Mesenchymal stem cell (in vitro differentiated cells and primary cell): ENCODE measurements around the gene MPRIP.

ENCODE experiments used
- DNase-seq: peaks from one replicate; pipeline ENCODE4 v3.0.0-alpha.2; 2013
- H2AFZ ChIP-seq: one replicate; pipeline ENCODE4 v1.6.1; 2013; ENCODE audit warnings: low read depth, mild to moderate bottlenecking, control low read depth, inconsistent platforms, low read length, moderate library complexity
- H2AK5ac ChIP-seq: 2 replicates; pipeline ENCODE4 v1.6.1; 2013; ENCODE audit warnings: low read length, moderate library complexity, mild to moderate bottlenecking, inconsistent platforms; ENCODE audit not compliant: severe bottlenecking
- H2BK120ac ChIP-seq: one replicate; pipeline ENCODE4 v1.6.1; 2013; ENCODE audit warnings: low read depth, mild to moderate bottlenecking, inconsistent platforms, low read length, moderate library complexity
- H2BK12ac ChIP-seq, 2 experiments: one replicate each; pipeline ENCODE4 v1.6.1; 2013; ENCODE audit warnings: inconsistent platforms in 2 of 2, low read length in 2 of 2, mild to moderate bottlenecking in 2 of 2, moderate library complexity in 2 of 2, control low read depth in 1 of 2
- H2BK15ac ChIP-seq: one replicate; pipeline ENCODE4 v1.6.1; 2013; ENCODE audit warnings: mild to moderate bottlenecking, low read depth, inconsistent platforms; ENCODE audit not compliant: poor library complexity, severe bottlenecking
- H2BK5ac ChIP-seq: 2 replicates; pipeline ENCODE4 v1.6.1; 2013; ENCODE audit warnings: low read depth, mild to moderate bottlenecking, low read length, control low read depth, inconsistent platforms; ENCODE audit not compliant: poor library complexity, severe bottlenecking
- H3K14ac ChIP-seq, 2 experiments: one replicate each; pipeline ENCODE4 v1.6.1; 2013; ENCODE audit warnings: inconsistent platforms in 2 of 2, low read length in 2 of 2, control low read depth in 1 of 2, mild to moderate bottlenecking in 1 of 2, moderate library complexity in 1 of 2
- H3K18ac ChIP-seq, 2 experiments: one replicate each; pipeline ENCODE4 v1.6.1; 2013; ENCODE audit warnings: inconsistent platforms in 2 of 2, low read length in 2 of 2, control low read depth in 1 of 2, low read depth in 1 of 2, mild to moderate bottlenecking in 1 of 2
- H3K23ac ChIP-seq, 2 experiments: one replicate each; pipeline ENCODE4 v1.6.1; 2013; ENCODE audit warnings: inconsistent platforms in 2 of 2, low read length in 2 of 2, mild to moderate bottlenecking in 2 of 2, moderate library complexity in 2 of 2, control low read depth in 1 of 2
- H3K27ac ChIP-seq: 2 replicates; pipeline ENCODE4 v1.5.1; 2013; ENCODE audit warnings: mild to moderate bottlenecking, moderate library complexity, low read length, control low read depth, inconsistent platforms; ENCODE audit not compliant: poor library complexity, severe bottlenecking
- H3K27me3 ChIP-seq, 2 experiments: 2 replicates each; pipeline versions ENCODE4 v1.6.1 to v1.7.0; 2013; ENCODE audit warnings: low read length in 2 of 2, mild to moderate bottlenecking in 2 of 2, moderate library complexity in 2 of 2, control low read depth in 1 of 2, inconsistent platforms in 1 of 2; ENCODE audit not compliant: control insufficient read depth in 1 of 2, insufficient read depth in 1 of 2
- H3K36me3 ChIP-seq, 2 experiments: 2 replicates each; pipeline versions ENCODE4 v1.6.1 to v1.7.0; 2013; ENCODE audit warnings: low read length in 2 of 2, control low read depth in 1 of 2, inconsistent platforms in 1 of 2, low read depth in 1 of 2, mild to moderate bottlenecking in 1 of 2; ENCODE audit not compliant: insufficient read depth in 2 of 2, control insufficient read depth in 1 of 2
- H3K4ac ChIP-seq, 2 experiments: one replicate each; pipeline ENCODE4 v1.6.1; 2013; ENCODE audit warnings: inconsistent platforms in 2 of 2, low read length in 2 of 2, mild to moderate bottlenecking in 2 of 2, moderate library complexity in 2 of 2, control low read depth in 1 of 2, low read depth in 1 of 2
- H3K4me1 ChIP-seq: 2 replicates; pipeline ENCODE4 v1.6.1; 2013; ENCODE audit warnings: low read depth, low read length, control low read depth; ENCODE audit not compliant: control insufficient read depth, insufficient read depth
- H3K4me2 ChIP-seq: 2 replicates; pipeline ENCODE4 v1.6.1; 2013; ENCODE audit warnings: low read length, mild to moderate bottlenecking, inconsistent platforms; ENCODE audit not compliant: poor library complexity, severe bottlenecking
- H3K4me3 ChIP-seq, 2 experiments: 2 replicates each; pipeline versions ENCODE4 v1.5.1 to v1.7.0; 2013; ENCODE audit warnings: low read length in 2 of 2, mild to moderate bottlenecking in 2 of 2, control low read depth in 1 of 2, low read depth in 1 of 2; ENCODE audit not compliant: insufficient read depth in 1 of 2
- H3K79me1 ChIP-seq: replicated peaks from 2 replicates; pipeline ENCODE4 v1.6.1; 2013; ENCODE audit warnings: mild to moderate bottlenecking, control low read depth, low read length, inconsistent platforms; ENCODE audit not compliant: poor library complexity, severe bottlenecking
- H3K9ac ChIP-seq: 2 replicates; pipeline ENCODE4 v1.7.0; 2013; ENCODE audit warnings: mild to moderate bottlenecking, low read length, moderate library complexity
- H3K9me3 ChIP-seq: 2 replicates; pipeline ENCODE4 v1.7.0; 2013; ENCODE audit warnings: mild to moderate bottlenecking, low read length; ENCODE audit not compliant: control insufficient read depth
- H4K8ac ChIP-seq: one replicate; pipeline ENCODE4 v1.6.1; 2013; ENCODE audit warnings: inconsistent platforms, mild to moderate bottlenecking, low read length, moderate library complexity
- H4K91ac ChIP-seq: one replicate; pipeline ENCODE4 v1.6.1; 2013; ENCODE audit warnings: mild to moderate bottlenecking, low read length, inconsistent platforms
- WGBS: methylation state at CpG from one replicate; pipeline ENCODE4 v1.1.7; 2013; ENCODE audit warnings: mixed read lengths; 5-methylcytosine and 5-hydroxymethylcytosine counted together

The MPRIP gene

GRCh38 chr17:16997514-16998429 is 44.5 kb upstream of the MPRIP start:
- H3K23ac ChIP-seq, result no peak overlapping the region
- no peaks in the 10 kb centered on the region for H3K9me3 ChIP-seq
- H2BK120ac ChIP-seq, result no peak overlapping the region
- no peaks in the 10 kb centered on the region for H3K36me3 ChIP-seq
- H2BK5ac ChIP-seq, result no peak overlapping the region
- H2AK5ac ChIP-seq, result no peak overlapping the region
- H3K27ac ChIP-seq, result no peak overlapping the region
- WGBS, result 83% methylated on average over 14 of the region's 14 CpGs
- no peak overlapping the region for H3K4me2 ChIP-seq
- H2BK12ac ChIP-seq, result no peak overlapping the region
- H2BK15ac ChIP-seq, result no peak overlapping the region
- no peak overlapping the region for H3K18ac ChIP-seq
- H3K9ac ChIP-seq, result no peak overlapping the region
- no peak for DNase-seq
- no peak overlapping the region for H3K14ac ChIP-seq
- H4K8ac ChIP-seq, result no peak overlapping the region
- H3K4me3 ChIP-seq, result no peak overlapping the region
- no peaks in the 10 kb centered on the region for H3K79me1 ChIP-seq
- H3K4me1 ChIP-seq, result peaks cover 7% of the 10 kb centered on the region
- peaks cover 4 to 12% of the 10 kb centered on the region in 2 experiments for H3K27me3 ChIP-seq
- no peak overlapping the region for H2AFZ ChIP-seq
- no peak overlapping the region for H3K4ac ChIP-seq
- no peak overlapping the region for H4K91ac ChIP-seq

DNA sequence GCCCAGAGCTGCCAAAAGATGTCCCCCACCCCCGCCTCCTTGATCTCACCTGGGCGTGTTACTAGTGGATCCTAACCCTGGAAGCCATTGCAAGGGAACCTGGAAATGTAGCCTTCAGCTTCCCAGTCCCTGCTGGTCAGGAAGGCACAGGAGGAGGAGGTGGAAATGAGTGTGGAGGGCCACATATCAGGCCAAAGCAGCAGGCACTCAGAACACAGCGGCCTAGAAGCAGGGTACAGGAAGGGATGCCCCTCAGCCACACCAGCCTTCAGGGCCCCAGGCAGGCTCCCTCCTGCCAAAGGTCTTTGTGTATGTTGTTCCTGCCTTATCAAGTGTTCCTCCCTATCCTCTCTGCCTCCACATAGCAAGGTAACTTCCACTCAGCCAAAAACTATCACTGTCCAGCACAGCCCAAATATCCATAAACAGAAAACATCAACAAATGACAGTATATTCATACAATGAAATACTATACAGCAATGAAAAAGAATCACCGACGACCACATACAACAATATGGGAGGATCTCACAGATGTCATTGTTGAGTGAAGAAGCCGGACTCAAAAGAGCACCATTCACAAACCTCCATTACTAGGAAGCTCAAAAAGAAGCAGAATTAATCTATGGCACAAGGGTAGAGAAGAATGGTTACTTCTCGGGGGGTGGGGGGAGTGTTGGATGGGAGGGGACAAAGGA is 42.2 kb upstream of the MPRIP start:
- no peak overlapping the region for H3K23ac ChIP-seq
- H3K36me3 ChIP-seq, result no peaks in the 10 kb centered on the region
- H4K91ac ChIP-seq, result peak overlapping the region; percentile 5
- H3K18ac ChIP-seq, result no peak overlapping the region
- H3K27me3 ChIP-seq, result peaks cover 4 to 12% of the 10 kb centered on the region in 2 experiments
- H3K4ac ChIP-seq, result no peak overlapping the region
- no peak overlapping the region for H4K8ac ChIP-seq
- H2BK12ac ChIP-seq, result no peak overlapping the region
- no peaks in the 10 kb centered on the region for H3K79me1 ChIP-seq
- no peak overlapping the region for H3K14ac ChIP-seq
- no peak overlapping the region for H2BK15ac ChIP-seq
- H2AK5ac ChIP-seq, result no peak overlapping the region
- 89% methylated on average over 7 of the region's 7 CpGs for WGBS
- no peak overlapping the region for H2BK120ac ChIP-seq
- H3K9ac ChIP-seq, result no peak overlapping the region
- DNase-seq, result no peak
- peaks cover 14% of the 10 kb centered on the region for H3K4me1 ChIP-seq
- no peaks in the 10 kb centered on the region for H3K9me3 ChIP-seq
- no peak overlapping the region for H2AFZ ChIP-seq
- no peak overlapping the region for H3K4me2 ChIP-seq
- no peak overlapping the region for H3K27ac ChIP-seq
- H3K4me3 ChIP-seq, result no peak overlapping the region
- no peak overlapping the region for H2BK5ac ChIP-seq

GRCh38 chr17:17001076-17001777 is 41.0 kb upstream of the MPRIP start:
- H4K8ac ChIP-seq, result no peak overlapping the region
- H3K9ac ChIP-seq, result peak overlapping the region; percentile 14
- H3K79me1 ChIP-seq, result no peaks in the 10 kb centered on the region
- no peak overlapping the region for H2AK5ac ChIP-seq
- H2BK120ac ChIP-seq, result no peak overlapping the region
- no peak overlapping the region for H2BK15ac ChIP-seq
- no peaks in the 10 kb centered on the region for H3K9me3 ChIP-seq
- peak overlapping the region in 1 of 2 experiments; percentile 24 for H3K18ac ChIP-seq
- peaks cover 4 to 12% of the 10 kb centered on the region in 2 experiments for H3K27me3 ChIP-seq
- no peak overlapping the region for H2AFZ ChIP-seq
- WGBS, result 86% methylated on average over 9 of the region's 9 CpGs
- peaks cover 14% of the 10 kb centered on the region for H3K4me1 ChIP-seq
- no peaks in the 10 kb centered on the region for H3K36me3 ChIP-seq
- H3K4ac ChIP-seq, result no peak overlapping the region
- H4K91ac ChIP-seq, result no peak overlapping the region
- no peak for DNase-seq
- no peak overlapping the region for H3K27ac ChIP-seq
- H3K4me3 ChIP-seq, result no peak overlapping the region
- H2BK5ac ChIP-seq, result no peak overlapping the region
- H3K4me2 ChIP-seq, result no peak overlapping the region
- no peak overlapping the region for H3K23ac ChIP-seq
- no peak overlapping the region for H3K14ac ChIP-seq
- peak overlapping the region in 1 of 2 experiments; percentile 55 for H2BK12ac ChIP-seq
